NOMO-1 treated with dmso at 0.1 percent for 144 hours (cell line): ENCODE data around the gene LRTM2.

Experiments
- DNase-seq: peaks from one replicate; lab custom pipeline; 2025; ENCODE audit not compliant: unreplicated experiment; lab: John Stamatoyannopoulos, UW

The LRTM2 gene

GRCh38 chr12:1829306-1829900 is 9.0 kb downstream of the LRTM2 start:
- no peak for DNase-seq

DNA sequence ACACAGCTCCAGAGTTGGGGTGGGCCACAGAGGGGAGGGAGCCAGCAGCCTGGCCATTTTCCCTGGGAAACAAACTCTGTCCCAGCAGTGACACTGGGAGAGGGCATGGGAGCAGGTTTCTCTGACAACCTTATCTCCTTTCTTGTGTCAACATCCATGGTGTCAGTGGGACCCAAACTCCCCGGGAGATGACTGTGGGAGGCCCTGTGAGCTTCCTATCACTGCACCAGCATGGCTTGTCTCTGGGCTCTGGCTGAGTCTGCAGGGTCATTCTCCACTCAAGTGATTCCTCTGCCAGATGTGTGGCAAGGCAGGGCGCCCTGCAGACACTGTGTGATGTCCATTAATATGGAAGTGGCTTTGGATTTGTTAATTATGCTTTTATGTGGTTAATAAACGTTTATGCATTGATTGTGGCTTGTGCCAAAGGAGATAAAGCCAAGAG is 10.1 kb downstream of the LRTM2 start:
- DNase-seq: no peak

- DNase-seq: no peak
Measured at GRCh38 chr12:1830981-1831963, 10.9 kb downstream of the LRTM2 start.

GRCh38 chr12:1832801-1833595 is 12.6 kb downstream of the LRTM2 start:
- no peak for DNase-seq

GRCh38 chr12:1833596-1834028 is 13.2 kb downstream of the LRTM2 start:
- DNase-seq: no peak

DNA sequence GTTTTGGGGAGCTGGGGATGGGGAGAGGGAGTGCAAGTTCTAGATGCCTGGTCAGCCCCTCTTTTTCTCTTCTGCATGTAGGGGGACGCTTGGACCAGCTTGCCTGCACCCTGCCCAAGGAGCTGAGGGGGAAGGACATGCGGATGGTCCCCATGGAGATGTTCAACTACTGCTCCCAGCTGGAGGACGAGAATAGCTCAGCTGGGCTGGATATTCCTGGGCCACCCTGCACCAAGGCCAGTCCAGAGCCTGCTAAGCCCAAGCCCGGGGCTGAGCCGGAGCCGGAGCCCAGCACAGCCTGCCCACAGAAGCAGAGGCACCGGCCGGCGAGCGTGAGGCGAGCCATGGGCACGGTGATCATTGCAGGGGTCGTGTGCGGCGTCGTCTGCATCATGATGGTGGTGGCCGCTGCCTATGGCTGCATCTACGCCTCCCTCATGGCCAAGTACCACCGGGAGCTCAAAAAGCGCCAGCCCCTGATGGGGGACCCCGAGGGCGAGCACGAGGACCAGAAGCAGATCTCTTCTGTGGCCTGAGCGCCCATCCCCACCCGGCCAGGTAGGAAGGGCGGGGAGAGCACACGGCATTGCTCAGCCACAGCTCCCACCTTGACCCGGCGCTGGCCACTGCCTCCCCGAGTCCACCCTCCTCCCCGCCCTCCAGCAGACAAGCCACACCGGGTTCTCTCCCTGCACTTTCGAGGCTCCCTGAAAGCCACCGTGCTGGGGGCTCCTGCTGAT is 14.0 kb downstream of the LRTM2 start:
- no peak for DNase-seq

DNA sequence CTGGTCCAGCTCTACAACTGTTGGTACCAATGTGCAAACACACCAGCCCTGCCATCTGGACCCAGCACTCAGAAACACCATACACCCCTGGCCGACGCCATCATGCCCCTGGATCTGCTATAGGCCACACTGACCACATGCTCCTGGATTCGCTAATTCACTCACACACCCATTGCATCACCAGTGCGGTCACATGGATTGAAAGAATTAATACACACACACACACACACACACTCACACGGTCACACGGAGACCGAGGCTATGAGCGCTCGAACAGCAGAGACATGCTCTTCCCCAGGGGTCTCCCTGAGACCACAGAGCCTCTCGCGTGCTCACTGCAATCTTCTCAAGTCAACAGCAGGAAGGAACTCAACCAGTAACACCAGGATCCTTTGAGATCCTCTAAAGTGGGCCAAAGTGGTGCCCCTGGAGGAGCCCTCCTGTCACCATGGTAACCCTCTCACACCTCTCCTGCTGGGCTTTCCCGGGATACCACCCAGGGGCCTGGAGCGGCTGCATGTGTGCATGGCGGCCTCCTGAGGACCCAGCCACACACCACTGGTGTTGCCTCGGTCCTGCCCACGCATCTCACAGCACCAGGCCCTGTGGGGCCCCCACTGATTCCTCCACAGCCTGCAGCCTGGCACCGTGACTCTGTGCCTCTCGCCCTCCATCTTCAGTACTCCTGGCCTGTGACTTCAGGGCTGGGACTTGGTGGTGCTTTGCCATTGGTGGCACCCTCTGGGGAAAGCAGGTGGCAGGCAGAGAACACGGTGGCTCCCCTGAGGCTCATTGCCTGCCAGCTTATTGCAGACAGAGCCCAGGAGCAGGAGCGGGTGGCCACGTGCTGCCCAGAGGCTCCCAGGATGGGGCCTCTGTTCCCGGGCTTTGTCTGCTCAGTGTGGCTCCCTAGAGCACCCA is 15.1 kb downstream of the LRTM2 start:
- no peak for DNase-seq

DNA sequence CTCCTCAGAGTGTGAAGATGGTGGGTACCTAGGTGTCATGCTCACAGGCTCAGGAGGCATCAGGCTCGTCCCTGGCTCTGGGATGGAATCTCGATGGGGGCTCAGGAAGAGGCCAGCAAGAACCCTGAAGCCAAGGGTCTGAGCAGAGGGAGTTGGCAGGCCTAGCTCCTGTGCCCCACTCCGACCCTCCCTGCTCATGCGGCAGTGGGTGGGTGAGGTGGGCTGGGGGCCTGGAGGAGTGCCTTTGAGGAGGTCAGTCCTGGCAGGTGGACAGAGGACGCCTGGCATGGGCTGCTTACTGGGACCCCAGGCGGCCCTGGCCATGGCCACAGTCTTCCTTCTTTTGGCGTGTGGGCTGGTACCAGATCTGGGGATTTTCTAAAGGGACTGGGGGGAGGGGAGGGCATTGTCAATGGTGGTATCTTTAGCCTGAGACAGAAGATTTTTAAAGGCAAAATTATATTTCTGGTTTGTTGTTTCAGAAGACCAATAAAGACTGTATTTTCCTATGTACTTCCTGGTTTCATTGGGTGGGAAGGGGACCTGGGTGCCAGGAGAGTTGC is 16.0 kb downstream of the LRTM2 start:
- DNase-seq: no peak

- DNase-seq: no peak
Measured at GRCh38 chr12:1836854-1837421, 16.6 kb downstream of the LRTM2 start.

GRCh38 chr12:1837541-1838204 is 17.3 kb downstream of the LRTM2 start:
- no peak for DNase-seq

DNA sequence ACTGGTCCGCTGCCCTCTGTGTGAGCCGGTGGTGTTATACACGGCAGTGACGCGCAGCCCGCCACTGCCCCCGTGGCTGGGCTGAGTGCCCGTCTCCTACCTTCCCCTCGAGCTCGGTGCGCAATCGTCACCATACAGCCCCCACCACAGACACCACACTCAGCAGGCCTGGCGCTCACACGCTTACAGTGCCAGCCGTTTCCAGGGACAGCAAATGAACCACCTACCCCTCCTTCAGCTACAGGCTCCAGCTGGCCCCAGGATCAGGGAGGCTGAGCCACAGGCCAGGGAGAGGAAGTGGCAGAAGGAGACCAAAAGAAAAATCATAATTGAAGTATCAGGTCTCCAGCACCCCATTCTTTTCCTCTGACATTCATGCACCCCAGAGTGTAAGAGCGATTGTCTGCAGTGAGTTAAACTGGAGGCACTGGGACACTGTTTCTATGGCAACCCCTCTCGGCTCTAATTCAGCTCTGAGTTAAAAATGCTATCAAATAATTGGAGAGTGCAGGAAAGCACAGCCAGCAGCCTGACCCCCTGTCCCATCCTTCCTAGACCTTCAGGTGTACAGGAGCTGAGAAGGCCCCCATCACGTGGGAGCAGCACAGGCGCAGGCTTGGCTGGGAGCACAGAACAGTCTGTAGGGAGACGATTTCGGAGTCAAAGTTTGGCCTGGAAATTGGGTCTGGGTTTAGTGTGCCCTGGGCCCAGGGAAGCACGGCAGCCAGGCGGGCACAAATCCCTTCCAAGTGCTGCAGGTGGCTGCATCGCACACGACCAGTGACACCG is 18.0 kb downstream of the LRTM2 start:
- DNase-seq: no peak

DNA sequence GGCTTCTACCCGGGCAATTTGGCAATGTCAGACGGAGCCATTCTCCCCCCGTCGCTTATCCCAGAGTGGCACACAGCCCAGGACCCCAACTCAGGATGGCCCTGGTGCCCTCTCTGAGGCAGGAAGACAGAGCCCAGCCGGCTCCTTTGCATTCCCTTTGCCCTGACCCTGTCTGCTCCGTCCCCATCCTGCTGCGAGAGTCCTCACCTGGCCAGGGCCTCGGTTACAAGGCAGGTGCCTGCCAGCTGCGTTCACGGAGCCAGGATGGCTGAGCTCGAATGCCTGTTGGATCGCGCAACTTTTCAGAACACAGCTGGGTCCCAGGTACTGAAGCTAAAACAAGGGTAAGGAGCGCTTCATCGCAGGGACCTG is 18.6 kb downstream of the LRTM2 start:
- DNase-seq: no peak

GRCh38 chr12:1839464-1839863 is 19.1 kb downstream of the LRTM2 start:
- DNase-seq: no peak

GRCh38 chr12:1839956-1840951 is 19.9 kb downstream of the LRTM2 start:
- no peak for DNase-seq

GRCh38 chr12:1840981-1841425 is 20.6 kb downstream of the LRTM2 start:
- DNase-seq: no peak

DNA sequence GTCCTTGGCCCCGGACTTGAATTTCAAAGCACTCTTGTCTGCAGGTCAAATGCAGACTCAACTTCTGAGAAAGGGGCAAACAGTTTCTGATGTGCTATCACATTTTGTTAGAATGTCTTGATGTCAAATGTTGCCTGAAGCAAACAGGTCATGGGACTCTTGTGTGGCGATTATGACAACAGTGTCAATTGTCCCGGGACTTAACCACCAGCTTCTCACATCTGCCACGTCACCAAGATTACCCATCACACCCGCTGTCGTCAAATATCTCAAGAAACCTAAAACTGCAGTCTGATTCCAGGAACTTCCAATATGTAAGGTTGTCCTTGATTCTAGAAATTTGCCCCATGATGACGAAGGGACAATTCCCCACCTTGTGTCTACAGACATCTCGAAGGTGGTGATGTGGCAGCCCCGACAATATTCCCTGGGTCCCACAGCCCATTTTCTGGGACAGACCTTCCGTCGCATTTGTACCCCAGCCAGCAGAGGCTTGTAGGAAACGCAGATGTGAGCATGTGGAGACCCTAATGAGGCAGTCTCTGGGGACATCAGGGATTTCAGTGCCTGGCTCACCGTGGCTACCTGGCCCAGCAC is 21.3 kb downstream of the LRTM2 start:
- no peak for DNase-seq
